Measurements from ENCODE around the gene TMC7.

Gene TMC7

GRCh38 chr16:18983565-18984434 lies at the start of gene TMC7:
Gene TMC7 (plus strand): TSS chr16:18983934. CDS start chr16:18984064, 130 bp downstream.
- H4K20me1 ChIP-seq (ENCODE audit: insufficient read depth, low read length, poor library complexity, severe bottlenecking) = no peaks in the 10 kb centered on the region
- H3K9ac ChIP-seq (ENCODE audit: low read depth, low read length, poor library complexity, severe bottlenecking) = peak within 1 kb of the TSS; percentile 40
- no peaks in the 10 kb centered on the region for H3K27me3 ChIP-seq (ENCODE audit: insufficient read depth, low read length, poor library complexity, severe bottlenecking)
- H3K9me2 ChIP-seq (replicated peaks; ENCODE audit: low read depth, low read length) = no peaks in the 10 kb centered on the region
- no peaks in the 10 kb centered on the region for H3F3A ChIP-seq (ENCODE audit: low read depth)
- H2AFZ ChIP-seq (ENCODE audit: low read length) = peak within 1 kb of the TSS; percentile 78
- no peaks in the 10 kb centered on the region for H3K36me3 ChIP-seq (ENCODE audit: insufficient read depth, low read length)
- H3K4me3 ChIP-seq (ENCODE audit: low read length, poor library complexity, severe bottlenecking) = peak within 1 kb of the TSS; percentile 67
- peak; percentile 51 for TF ChIP-seq CTCF (conservative IDR thresholded peaks at IDR 0.05; ENCODE audit: low read length)
- TF ChIP-seq EZH2phosphoT487 (IDR thresholded peaks at IDR 0.05; ENCODE audit: borderline replicate concordance) = no peak
- H3K4me1 ChIP-seq (ENCODE audit: insufficient read depth, low read length, poor library complexity, severe bottlenecking) = no peaks in the 10 kb centered on the region
- no peaks in the 10 kb centered on the region for H3K79me2 ChIP-seq (ENCODE audit: insufficient read depth, low read length)
- no peaks in the 10 kb centered on the region for H3K9me3 ChIP-seq (ENCODE audit: insufficient read depth, low read depth, low read length)
- peak within 1 kb of the TSS; percentile 62 for H3K4me2 ChIP-seq (ENCODE audit: low read depth, low read length, poor library complexity, severe bottlenecking)

GRCh38 chr16:18936727-18937340 lies 46.9 kb upstream of the TMC7 start:
- H3K4me2 ChIP-seq (ENCODE audit: low read depth, low read length, poor library complexity, severe bottlenecking) = peak overlapping the region; percentile 11
- TF ChIP-seq EZH2phosphoT487 (IDR thresholded peaks at IDR 0.05; ENCODE audit: borderline replicate concordance) (no peak), CTCF (conservative IDR thresholded peaks at IDR 0.05; ENCODE audit: low read length) (no peak)
- no peak overlapping the region for H3K4me3 ChIP-seq (ENCODE audit: low read length, poor library complexity, severe bottlenecking)
- H4K20me1 ChIP-seq (ENCODE audit: insufficient read depth, low read length, poor library complexity, severe bottlenecking) = no peaks in the 10 kb centered on the region
- H3K27me3 ChIP-seq (ENCODE audit: insufficient read depth, low read length, poor library complexity, severe bottlenecking) = no peaks in the 10 kb centered on the region
- no peaks in the 10 kb centered on the region for H3K36me3 ChIP-seq (ENCODE audit: insufficient read depth, low read length)
- peak overlapping the region; percentile 58 for H2AFZ ChIP-seq (ENCODE audit: low read length)
- no peaks in the 10 kb centered on the region for H3F3A ChIP-seq (ENCODE audit: low read depth)
- peaks cover 7% of the 10 kb centered on the region for H3K4me1 ChIP-seq (ENCODE audit: insufficient read depth, low read length, poor library complexity, severe bottlenecking)
- H3K9me2 ChIP-seq (replicated peaks; ENCODE audit: low read depth, low read length) = no peaks in the 10 kb centered on the region
- H3K9ac ChIP-seq (ENCODE audit: low read depth, low read length, poor library complexity, severe bottlenecking) = no peak overlapping the region
- H3K79me2 ChIP-seq (ENCODE audit: insufficient read depth, low read length) = no peaks in the 10 kb centered on the region
- no peaks in the 10 kb centered on the region for H3K9me3 ChIP-seq (ENCODE audit: insufficient read depth, low read depth, low read length)

- H3F3A ChIP-seq (ENCODE audit: low read depth) = no peaks in the 10 kb centered on the region
- TF ChIP-seq EZH2phosphoT487 (IDR thresholded peaks at IDR 0.05; ENCODE audit: borderline replicate concordance) = no peak
- no peak for TF ChIP-seq CTCF (conservative IDR thresholded peaks at IDR 0.05; ENCODE audit: low read length)
- H3K9me3 ChIP-seq (ENCODE audit: insufficient read depth, low read depth, low read length) = no peaks in the 10 kb centered on the region
- H3K79me2 ChIP-seq (ENCODE audit: insufficient read depth, low read length) = no peaks in the 10 kb centered on the region
- no peaks in the 10 kb centered on the region for H4K20me1 ChIP-seq (ENCODE audit: insufficient read depth, low read length, poor library complexity, severe bottlenecking)
- H3K9me2 ChIP-seq (replicated peaks; ENCODE audit: low read depth, low read length) = no peaks in the 10 kb centered on the region
- no peak overlapping the region for H3K4me3 ChIP-seq (ENCODE audit: low read length, poor library complexity, severe bottlenecking)
- H3K4me1 ChIP-seq (ENCODE audit: insufficient read depth, low read length, poor library complexity, severe bottlenecking) = peaks cover 7% of the 10 kb centered on the region
- no peaks in the 10 kb centered on the region for H3K27me3 ChIP-seq (ENCODE audit: insufficient read depth, low read length, poor library complexity, severe bottlenecking)
- no peak overlapping the region for H2AFZ ChIP-seq (ENCODE audit: low read length)
- peak overlapping the region; percentile 11 for H3K4me2 ChIP-seq (ENCODE audit: low read depth, low read length, poor library complexity, severe bottlenecking)
- H3K36me3 ChIP-seq (ENCODE audit: insufficient read depth, low read length) = no peaks in the 10 kb centered on the region
- H3K9ac ChIP-seq (ENCODE audit: low read depth, low read length, poor library complexity, severe bottlenecking) = no peak overlapping the region
These were observed 46.3 kb upstream of the TMC7 start for GRCh38 chr16:18937390-18937789.

Data from Loucy (cell line).